Embryonic facial prominence (tissue), 1 donor: ENCODE results near the gene PLXNB2.

Experiments
- DNase-seq: peaks from one replicate; pipeline ENCODE4 v3.0.0-alpha.2; 2016; ENCODE audit errors: extremely low spot score

The PLXNB2 gene

DNA sequence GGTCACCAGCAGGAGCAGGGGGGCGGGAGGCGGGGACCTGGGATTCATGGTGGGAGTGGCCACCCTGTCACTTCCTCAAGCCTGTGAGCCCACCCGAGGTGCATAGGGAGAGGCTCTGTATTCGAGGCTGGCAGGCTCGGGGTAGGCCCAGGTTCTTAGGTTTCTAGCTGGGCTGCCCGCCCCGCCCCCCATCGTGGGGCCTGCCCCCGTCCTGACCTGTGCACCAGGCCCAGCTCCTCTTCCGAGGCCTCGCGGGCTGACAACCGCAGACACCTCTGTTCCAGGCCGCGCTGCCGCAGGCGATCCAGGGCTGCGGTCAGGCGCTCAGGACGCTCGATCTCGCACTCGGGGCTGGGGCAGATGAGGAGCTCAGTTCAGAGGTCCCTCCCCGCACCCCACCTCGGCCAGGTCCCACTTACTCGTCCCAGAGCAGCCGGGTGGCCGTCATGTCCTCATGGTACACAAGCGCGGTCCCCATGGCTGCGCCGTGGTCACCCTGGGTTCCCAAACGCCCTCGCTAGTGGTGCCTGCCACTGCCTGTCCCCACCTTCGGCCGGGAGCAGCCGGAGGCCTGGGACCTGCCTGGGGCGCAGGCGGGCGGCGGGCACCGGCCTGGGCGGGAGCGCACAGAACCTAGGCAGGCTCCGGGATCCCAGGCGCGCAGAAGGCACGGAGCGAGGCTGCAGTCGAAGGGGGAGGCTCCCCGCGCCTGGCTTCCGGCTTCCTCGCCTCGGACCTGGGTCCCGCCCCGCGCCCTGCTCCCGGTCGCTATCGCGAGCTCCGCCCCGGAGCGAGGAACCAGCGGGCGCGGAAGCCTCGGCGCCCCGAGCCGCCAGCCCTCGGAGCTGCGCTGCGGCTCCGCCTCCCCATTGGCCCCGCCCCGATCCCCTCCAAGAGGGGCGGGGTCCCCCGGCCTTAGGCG, 56.6 kb downstream of the PLXNB2 start, which contains the start of gene HDAC10:
HDAC10 (minus strand) TSS at position 711 of the 922 bp plus-strand sequence; CDS start at position 478, 233 bp downstream.
- DNase-seq, result no peak

DNA sequence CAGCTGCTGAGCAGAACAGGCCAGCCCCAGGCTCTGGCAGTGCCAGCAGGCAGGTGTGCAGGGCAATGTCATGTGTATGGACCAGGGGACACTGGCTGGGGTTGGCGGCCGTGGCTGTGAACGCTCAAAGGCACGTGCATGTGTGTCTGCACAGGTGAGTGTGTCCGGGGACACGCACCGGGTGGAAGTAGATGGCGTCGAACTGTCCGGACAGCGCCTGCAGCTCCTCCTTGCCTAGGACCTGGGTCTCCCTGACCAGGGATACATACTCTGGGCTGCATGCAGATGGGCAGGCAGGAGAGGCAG, 57.2 kb downstream of the PLXNB2 start:
- DNase-seq, result no peak

DNA sequence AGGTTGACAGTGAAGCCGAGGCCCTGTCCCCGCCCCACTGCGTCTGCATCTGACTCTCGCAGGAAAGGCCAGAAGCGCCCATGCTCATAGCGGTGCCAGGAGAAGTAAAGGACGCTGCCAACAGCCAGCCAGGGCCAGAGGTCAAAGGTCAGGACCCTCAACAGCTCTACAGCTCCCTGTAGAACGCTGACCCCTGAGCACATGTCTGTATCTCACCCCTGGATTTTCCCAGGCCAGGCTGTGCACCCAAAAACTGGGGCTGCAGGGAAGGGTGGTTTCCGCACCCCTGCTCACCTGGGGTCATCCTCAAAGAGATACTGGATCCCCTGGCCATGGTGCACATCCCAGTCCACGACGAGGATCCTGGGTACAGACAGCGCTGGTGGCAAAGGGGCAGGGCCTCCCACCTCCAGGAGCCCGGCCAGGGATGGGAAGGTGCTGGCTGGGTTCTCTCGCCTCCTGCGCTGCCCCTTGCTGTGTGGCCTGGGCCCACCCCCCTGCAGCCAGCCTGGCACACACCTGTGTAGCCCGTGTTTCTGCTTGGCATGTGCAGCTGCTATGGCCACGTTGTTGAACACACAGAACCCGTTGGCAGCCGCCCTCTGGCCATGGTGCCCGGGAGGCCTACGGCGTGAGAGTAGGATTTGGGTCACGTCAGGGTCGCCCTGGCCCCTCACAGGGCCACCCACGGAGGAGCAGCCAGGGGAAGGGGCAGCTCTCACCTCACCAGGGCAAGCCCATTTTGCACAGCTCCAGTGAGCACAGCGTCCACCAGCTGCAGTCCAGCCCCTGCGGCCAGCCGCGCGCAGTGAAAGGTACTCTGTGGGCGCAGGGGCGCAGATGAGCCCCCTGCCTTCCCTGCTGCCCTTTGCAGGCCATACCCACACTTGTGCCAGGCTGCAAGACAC, 57.9 kb downstream of the PLXNB2 start:
- no peak for DNase-seq

DNA sequence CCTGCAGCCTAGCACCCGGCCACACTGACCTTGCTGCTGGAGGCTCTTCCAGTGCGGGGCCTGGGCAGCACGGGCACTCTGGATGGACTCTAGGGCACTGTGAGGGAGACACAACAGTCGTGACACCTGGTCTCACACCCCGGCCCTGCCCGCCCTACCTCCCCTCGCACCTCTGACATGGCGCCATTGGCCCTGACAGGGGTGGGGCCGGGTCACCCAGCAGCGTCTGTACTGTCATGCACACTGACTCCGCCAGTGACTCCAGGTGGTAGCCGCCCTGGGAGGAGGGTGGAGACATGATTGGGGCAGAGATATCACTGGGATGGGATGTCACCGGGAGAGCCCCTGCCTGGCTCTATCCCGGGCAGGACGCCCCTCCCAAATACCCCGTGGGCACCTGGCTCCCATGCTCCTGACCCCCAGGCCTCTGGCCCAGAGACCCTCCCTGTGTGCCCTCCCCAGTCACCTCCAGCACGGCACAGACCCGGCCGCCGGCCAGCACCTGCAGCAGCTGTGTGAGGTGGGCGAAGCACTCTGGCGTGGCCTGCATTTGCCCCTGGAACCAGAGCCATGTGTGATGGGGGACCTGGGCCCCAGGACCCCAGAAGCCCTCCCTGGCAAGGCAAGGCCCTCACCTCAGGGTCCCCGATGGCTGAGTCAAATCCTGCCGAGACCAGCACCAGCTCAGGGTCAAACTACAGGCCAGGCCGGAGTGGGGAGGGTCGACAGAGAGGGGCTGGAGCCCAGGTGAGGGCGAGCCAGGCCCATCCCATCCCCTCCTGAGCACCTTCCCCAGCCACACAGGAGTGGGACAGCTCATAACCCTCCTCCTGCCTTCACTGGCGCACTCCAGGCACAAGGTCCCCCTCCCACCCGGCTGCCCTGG, 59.0 kb downstream of the PLXNB2 start:
- DNase-seq, result no peak

DNA sequence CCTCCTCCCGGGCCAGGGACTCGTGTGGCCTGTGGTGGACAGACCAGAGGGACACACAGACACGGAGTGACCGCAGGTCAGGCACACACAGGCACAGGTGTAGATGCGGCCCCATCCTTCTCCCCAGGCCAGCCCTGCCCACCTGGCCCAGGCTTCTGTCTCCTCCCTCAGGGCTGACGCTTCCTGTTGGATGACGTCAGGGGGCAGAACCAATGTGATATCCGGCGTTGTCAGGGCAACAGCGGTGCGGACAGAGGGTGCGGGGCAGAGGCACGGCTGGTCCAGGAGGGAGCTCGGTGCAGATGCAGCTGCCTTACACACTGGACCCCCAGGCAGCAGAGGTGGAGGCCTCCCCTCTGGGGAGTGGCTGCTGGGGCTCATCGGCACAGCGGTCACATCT, 59.7 kb downstream of the PLXNB2 start:
- DNase-seq, result no peak

DNA sequence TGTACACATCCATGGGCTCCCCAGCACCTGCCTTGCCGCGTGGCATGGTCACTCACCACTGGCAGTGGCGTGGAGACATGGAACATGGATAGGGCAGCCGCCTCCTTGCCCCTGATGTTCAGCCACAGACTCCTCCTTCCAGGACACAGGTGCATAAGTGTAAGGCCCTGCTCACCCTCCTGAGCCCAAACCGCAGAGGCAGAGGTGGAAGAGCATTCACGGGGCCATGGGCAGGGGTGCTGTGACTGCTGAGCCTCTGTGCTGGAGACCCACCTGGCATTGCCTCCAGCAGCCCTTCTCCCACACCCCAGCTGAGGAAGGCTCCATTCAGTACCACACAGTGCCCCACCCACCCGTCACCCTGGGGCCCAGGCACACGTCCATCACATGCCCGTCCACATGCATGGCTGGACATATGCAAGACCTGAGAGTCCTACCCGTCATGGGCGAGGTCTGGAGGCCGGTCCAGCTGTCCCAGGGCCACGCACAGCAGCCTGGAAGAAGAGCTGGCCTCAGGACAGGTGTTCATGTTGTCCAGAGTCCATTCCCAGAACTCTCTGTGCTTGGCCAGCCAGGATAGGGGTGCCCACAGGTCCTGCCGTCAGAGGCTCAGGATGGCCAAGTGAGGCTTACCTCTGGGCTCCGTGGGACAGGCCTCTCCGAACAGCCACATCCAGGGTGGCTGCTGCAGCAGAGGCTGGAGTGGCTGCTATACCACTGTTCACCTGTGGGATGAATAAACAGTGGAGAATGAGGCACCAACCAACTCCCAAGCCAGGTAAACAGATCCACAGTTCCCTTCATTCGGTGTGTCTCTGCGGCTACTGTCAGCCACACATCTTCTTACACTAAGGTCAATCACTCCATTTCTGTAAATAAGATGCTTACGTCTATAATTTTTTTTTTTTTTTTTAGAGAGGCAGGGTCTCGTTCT, 60.9 kb downstream of the PLXNB2 start:
- no peak for DNase-seq

DNA sequence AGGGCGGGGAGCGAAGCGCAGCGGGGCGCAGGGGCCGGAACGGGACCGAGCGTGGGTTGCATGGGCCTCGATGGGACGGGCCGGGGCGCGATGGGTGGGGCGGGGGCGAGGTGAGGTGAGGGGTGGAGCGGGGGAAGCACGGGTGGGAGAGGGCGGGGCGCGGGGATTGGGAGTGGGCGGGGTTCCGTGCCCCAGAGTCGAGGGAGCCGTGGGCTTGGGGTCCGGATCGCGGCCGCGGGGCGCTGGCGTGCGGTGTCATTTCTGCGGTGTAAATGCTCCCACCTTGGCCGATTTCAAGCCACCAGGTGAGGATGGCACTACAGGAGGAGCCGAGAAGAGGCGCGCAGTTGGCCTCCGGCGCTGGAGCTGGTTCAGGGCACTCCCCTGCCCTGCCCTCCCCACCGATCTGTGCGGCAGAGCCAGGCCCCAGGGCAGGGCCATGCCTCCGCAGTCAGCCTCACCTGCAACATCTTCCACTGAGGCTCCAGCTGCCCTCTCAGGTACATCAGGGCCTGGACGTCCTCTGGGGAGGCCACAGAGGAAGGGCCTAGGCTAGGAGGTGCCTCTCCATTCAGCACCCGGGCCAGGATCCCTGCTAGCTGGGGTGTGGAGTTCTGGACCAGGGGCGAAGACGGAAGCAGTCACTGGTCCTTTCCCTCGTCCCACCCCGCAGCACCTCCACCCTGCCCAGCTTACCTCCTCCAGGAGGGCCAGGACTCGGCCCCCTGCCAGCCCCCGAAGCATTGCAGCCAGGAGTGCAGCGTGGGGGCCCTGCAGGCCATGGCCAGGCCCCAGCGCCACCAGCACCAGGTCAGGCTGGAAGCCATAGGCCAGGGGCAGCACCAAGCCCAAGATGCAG, 62.0 kb downstream of the PLXNB2 start:
- DNase-seq, result no peak

DNA sequence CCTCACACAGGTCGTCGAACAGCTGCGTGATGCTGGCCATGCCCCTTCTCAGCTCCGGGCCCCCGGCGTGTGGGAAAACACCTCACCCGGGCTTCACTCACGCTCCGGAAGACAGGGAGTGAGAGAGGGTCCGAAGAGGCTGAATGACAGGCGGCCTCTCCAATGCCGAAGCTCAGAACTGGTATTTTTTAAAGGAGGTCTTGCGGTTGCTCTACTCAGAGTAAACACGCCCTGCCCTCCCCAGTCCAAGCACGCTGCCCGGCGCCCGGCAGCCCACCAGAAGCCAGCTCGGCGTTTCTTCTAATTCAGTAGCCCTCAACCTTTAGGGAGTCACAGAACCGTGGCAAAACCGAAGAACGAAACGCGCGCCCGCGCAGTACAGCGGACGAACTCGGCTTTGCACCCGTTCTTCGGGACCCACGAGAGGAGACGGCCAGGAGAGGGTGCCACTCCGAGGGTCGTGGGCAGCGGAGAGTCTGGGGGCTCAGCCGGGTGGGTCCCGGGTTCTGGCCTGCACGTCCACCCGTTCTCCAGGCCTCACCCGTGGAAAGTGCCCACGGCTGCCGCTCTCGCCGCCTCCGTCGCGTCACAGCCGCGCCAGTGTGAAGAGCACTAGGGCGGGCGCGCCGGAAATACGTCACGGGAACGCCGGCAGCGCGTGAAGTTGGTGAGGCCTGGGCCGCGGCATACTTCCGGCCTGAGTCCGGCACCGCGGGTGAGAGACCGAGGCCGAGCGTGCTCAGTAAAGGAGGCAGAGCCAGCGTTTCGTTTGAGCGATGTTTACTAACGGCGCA, 62.8 kb downstream of the PLXNB2 start, which contains the start of gene TUBGCP6:
TUBGCP6 (minus strand) TSS at position 604 of the 794 bp plus-strand sequence; CDS start at position 40, 564 bp downstream.
- DNase-seq, result peak; percentile 82

DNA sequence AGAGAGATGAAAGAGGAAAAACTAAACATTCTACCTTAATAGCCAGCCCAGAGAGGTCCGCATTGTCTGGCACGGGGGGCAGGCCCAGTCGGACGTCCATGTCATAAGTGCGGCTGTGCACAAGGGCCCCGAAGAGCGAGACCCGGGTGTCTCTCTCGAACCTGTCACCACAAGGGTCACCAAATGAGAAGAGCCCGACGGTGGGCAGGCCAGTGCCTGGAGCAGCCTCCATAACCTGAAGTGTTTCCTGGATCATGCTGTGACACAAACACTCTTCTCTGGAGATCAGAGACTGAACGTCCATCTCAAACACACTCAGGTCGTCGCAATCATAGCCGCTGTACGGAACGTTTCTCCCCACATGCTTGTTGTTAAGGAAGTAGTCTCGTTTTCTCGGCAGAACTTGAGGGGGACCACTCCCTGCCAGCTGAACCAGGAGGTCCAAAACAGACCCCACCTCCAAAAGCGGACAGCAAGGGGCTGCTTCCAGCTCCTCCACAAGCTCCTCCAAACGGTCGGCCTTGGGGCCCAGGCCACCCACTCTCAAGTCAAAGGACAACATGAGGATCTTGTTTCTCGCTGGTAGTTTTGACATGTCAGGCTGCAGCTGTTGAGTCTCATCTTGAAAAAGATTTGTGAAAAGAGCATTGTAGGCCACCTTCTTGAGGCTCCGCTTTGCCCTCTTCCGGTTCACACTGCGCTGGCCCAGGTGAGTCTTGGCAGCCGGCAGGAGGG, 63.6 kb downstream of the PLXNB2 start:
- no peak for DNase-seq

DNA sequence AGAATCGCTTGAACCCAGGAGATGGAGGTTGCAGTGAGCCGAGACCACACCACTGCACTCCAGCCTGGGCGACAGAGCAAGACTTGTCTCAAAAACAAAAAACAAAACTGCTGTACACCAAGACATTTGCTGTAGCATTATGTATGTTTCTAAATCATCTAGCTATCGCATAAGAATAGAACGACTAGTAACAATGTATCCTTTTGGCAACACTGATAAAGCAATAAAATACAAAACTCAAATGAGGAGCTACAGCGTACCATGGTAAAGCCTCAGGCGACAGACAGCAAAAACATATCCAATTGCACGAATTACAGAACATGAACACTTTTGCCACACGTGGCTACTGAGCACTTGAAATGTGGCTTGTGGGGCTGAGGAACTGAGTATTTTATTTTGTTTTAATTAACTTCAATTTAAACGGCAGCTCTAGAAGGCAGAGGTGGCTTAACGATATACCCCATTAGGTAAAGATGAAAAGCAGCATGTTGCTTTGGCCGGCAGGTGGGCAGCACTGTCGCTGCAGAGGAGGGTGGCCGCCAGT, 65.0 kb downstream of the PLXNB2 start:
- DNase-seq, result no peak

DNA sequence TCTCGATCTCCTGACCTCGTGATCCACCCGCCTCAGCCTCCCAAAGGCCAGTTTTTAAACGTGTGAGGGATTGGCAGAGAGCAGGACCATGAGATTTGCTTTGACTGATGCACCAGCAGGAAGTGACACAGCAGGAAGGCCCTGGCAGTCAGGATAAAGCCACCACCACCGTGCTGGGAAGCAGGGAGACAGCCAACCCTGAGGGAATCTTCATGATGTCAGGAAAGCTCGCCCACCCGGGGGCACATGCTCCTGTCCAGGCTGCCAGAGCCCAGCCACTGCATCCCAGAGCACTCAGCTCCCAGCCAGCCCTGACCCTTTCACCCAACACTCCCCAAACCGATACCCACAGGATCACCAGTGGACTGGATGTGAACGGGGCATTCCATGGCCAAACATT, 68.7 kb downstream of the PLXNB2 start:
- DNase-seq, result no peak

DNA sequence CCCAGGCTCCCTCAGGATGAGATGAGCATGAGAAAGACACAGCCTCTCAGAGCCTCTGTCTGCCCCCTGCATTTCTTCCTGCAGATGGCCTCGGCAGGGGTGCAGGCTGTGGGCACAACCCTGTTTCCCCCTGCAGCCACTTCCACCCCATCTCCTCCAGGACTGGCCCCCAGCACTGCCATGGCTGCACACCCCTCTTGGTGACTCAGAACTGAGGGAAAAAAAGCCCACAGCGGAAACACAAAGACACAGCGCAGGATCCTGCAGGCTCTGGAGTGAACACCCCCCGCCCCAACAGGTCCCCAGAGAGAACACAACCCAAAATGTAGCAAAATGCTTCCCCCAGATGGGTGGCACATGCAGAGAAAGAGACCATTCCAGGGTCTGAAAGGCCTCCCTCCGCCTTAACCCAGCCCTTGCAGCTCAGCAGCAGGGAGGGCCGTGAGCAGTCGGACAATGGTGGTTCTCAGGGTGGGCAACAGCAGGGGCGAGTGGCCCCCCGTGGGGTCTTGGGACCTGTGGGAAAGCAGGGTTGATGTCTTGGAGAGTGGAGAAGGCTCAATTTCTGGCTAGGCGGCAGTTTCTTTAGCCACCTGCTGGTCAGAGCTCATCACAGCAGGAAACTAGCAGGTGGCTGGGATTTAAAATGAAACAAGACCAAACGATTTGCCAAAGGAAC, 70.6 kb downstream of the PLXNB2 start:
- DNase-seq, result no peak

DNA sequence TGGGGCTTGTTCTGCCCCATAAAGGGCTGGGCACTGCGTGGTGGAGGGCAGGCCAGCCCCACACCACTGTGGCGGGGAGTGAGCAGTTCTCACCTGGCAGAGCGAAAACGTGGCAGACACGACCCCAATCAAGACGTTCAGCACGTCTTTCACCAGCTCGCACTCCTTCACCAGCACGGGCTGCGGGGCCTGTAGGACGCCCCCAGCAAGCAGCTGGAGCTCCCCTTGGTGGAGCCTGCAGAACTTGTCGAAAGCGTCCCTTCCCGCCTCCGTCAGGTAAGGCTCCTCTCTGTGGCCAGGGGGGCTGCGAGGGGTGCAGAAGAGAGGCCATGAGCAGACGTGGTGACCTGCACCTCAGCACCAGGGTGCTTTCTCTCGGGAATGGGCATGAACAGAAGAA, 74.2 kb downstream of the PLXNB2 start:
- DNase-seq, result no peak

DNA sequence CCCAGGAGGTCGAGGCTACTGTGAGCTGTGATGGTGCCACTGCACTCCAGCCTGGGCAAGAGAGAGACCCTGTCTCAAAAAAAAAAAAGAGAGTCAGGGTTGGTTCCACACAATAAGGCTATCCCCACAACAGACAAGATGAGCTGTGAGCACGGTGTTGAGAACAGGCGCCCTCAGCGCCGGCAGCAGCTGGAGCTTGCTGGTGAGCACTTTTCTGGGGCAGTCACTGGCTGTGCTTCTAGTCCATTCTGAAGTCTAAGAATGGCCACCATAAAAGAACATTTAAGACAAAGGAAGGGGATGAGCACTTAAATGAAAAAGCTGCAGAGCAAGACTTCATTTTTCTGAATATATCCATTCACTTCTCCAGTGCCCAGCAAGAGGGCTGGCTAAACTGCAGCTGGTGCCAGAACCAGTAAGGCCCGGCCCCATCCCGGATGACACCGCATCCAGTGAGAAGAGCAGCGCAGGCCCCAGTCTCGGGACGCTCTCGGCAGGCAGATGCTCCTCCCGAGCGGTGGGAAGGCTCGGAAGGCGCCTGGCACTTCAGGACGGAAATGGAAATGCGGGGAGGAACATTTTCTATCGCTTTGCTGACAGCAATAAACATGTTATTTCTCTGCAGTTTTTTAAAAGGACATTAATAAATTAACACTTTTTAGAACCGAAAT, 74.8 kb downstream of the PLXNB2 start:
- DNase-seq, result no peak

DNA sequence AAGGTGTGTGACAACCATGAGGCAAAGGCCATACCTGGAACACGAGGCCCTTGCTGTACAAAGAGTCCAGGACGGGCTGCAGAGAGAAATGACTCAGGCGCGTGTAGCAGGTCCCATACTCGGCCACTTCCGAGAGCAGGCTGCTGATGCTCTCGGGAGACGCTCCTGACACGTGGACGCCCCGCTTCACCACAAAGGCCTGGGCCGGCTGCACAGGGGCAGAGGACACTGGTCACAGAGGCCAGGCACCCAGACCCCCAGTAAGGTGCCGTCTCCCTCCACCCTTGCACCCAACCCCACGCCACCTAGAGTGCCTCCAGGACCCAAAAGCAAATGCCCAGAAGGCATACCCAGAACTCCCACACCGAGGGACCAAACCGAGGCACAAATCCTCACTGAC, 78.1 kb downstream of the PLXNB2 start:
- no peak for DNase-seq

DNA sequence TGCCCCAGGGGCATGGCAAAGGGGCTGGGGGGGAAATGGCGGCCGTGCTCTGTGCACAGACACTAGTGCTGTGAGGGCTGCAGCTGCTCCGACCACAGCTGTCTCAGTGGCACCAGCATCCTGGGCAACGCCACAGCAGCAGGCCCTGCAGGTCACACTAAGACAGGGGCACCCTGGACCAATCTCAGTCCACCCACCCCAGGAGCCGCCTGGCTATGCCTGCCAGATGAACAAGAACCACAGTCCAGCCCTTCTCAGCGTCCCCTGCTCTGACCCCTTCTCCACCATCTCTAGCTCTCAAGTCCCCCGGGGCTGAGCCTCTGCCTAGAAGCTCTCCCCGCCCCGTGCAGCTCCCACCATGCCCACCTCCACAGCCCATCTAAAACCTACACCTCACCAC, 79.1 kb downstream of the PLXNB2 start:
- no peak for DNase-seq
